Fibroblast of mammary gland (primary cell): ENCODE data around the gene USO1.

ENCODE experiments used
- DNase-seq: peaks from one replicate; pipeline ENCODE4 v3.0.0-alpha.2; 2010; ENCODE audit warnings: low read depth
- H3K4me3 ChIP-seq: 2 replicates; pipeline ENCODE4 v1.5.1; 2011; ENCODE audit warnings: low read depth, mild to moderate bottlenecking, low read length, moderate library complexity; ENCODE audit not compliant: control insufficient read depth
- CTCF ChIP-seq: conservative IDR thresholded peaks from 2 replicates; pipeline ENCODE4 v1.5.1; 2011; ENCODE audit warnings: low read depth, low read length, inconsistent platforms; ENCODE audit not compliant: control insufficient read depth, insufficient read depth

USO1 gene

GRCh38 chr4:75769036-75769435 lies 44.7 kb downstream of the USO1 start:
- peak; percentile 6 for DNase-seq
- H3K4me3 ChIP-seq, result no peak overlapping the region
- no peak for TF ChIP-seq CTCF

GRCh38 chr4:75771607-75772006 lies 47.2 kb downstream of the USO1 start:
- H3K4me3 ChIP-seq, result no peak overlapping the region
- no peak for DNase-seq
- TF ChIP-seq CTCF, result no peak

GRCh38 chr4:75777589-75777988 lies 53.2 kb downstream of the USO1 start:
- no peak for TF ChIP-seq CTCF
- no peak for DNase-seq
- no peak overlapping the region for H3K4me3 ChIP-seq

- no peak for DNase-seq
- TF ChIP-seq CTCF, result no peak
- H3K4me3 ChIP-seq, result no peak overlapping the region
These were observed 54.9 kb downstream of the USO1 start for GRCh38 chr4:75779105-75779757.

GRCh38 chr4:75781305-75781704 lies 56.9 kb downstream of the USO1 start:
- TF ChIP-seq CTCF, result no peak
- DNase-seq, result no peak
- H3K4me3 ChIP-seq, result no peak overlapping the region

GRCh38 chr4:75786526-75786925 lies 62.1 kb downstream of the USO1 start:
- no peak overlapping the region for H3K4me3 ChIP-seq
- TF ChIP-seq CTCF, result no peak
- no peak for DNase-seq

GRCh38 chr4:75786938-75787337 lies 62.6 kb downstream of the USO1 start:
- TF ChIP-seq CTCF, result no peak
- no peak for DNase-seq
- H3K4me3 ChIP-seq, result no peak overlapping the region
